Stomach (tissue), 4 donors: ENCODE data around the gene AMBP.

Experiments used
- EP300 ChIP-seq: sonication (generic); formaldehyde crosslinking; IDR thresholded peaks from one replicate; pipeline ENCODE4 v1.6.1; 2017; ENCODE audit warnings: antibody characterized with exemption
- POLR2A ChIP-seq, 4 donors: fragments of 450-650 bp; IDR thresholded peaks; one replicate each; pipeline ENCODE4 v1.6.1; 2016; ENCODE audit warnings: antibody characterized with exemption in 4 of 4, control low read depth in 2 of 4, mild to moderate bottlenecking in 1 of 4, moderate library complexity in 1 of 4
- POLR2AphosphoS5 ChIP-seq, 3 donors: sonication (generic); formaldehyde crosslinking; IDR thresholded peaks; one replicate each; pipeline ENCODE4 v1.6.1; 2016; ENCODE audit warnings: antibody characterized with exemption in 3 of 3

DNA sequence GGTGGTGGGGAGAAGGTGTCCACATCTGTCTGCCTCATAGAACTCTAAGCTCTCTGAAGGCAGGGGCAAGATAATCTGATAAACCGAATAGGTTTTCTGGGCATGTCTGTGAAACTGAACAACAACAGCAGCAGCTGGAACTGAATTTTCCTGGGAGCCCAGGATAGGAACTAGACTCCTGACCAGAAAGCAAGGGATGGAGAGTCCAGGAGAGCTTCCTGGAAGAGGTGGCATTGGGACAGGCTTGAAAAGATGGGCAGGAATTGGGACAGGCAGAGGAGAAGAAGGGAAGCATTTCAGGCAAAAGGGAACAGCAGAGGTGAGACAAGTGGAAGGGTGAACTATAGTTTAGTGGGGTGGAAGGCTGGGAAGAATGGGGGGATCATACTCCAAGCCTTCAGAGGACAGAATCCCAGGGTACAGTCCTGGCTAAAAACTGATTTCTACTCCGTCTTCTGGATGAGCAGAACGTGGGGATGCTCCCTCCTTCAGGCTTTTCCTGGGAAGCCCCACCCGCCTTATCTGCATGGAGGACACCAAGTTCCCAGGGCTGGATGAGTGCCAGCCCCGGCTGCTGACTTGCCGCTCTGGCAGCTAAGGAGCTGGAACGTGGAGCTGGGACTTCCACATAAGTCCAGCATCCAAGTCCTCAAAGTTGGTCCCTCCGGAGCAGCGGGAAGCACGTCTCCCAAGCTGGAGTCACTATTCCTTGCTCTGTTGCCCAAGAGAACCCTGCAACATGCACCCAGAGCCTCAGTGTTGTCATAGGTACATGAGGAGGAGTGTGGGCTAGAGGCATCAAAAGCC is 34.9 kb upstream of the AMBP start:
- TF ChIP-seq EP300 (no peak), POLR2AphosphoS5 (IDR thresholded peaks at IDR 0.05) (peak in 2 of 3 donors; percentile 44 to 59), POLR2A (IDR thresholded peaks at IDR 0.05) (no peak)
